ENCODE data around the gene CDC42EP5.

GRCh38 chr19:54434112-54434872 is 38.8 kb downstream of the CDC42EP5 start:
- TF ChIP-seq POLR2AphosphoS5 (IDR thresholded peaks at IDR 0.05; ENCODE audit: low read depth, low read length) (no peak), FOXJ3 (CRISPR knock-in tag; IDR thresholded peaks at IDR 0.05) (no peak), GATA2 (CRISPR knock-in tag; IDR thresholded peaks at IDR 0.05) (no peak), CTCF (IDR thresholded peaks at IDR 0.05) (no peak), FOXM1 (IDR thresholded peaks at IDR 0.05; ENCODE audit: low read depth) (no peak), RXRA (IDR thresholded peaks at IDR 0.05; ENCODE audit: borderline replicate concordance, low read depth) (no peak), SIN3A (IDR thresholded peaks at IDR 0.05; ENCODE audit: borderline replicate concordance, low read depth, low read length) (no peak), EP300 (IDR thresholded peaks at IDR 0.05; ENCODE audit: borderline replicate concordance in 1 of 2, low read depth in 1 of 2, low read length in 1 of 2) (no peak), TCF12 (IDR thresholded peaks at IDR 0.05) (no peak)
- TF ChIP-seq, protein P1, sequence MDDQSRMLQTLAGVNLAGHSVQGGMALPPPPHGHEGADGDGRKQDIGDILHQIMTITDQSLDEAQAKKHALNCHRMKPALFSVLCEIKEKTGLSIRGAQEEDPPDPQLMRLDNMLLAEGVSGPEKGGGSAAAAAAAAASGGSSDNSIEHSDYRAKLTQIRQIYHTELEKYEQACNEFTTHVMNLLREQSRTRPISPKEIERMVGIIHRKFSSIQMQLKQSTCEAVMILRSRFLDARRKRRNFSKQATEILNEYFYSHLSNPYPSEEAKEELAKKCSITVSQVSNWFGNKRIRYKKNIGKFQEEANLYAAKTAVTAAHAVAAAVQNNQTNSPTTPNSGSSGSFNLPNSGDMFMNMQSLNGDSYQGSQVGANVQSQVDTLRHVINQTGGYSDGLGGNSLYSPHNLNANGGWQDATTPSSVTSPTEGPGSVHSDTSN (IDR thresholded peaks at IDR 0.05): no peak
- TF ChIP-seq, protein P2, sequence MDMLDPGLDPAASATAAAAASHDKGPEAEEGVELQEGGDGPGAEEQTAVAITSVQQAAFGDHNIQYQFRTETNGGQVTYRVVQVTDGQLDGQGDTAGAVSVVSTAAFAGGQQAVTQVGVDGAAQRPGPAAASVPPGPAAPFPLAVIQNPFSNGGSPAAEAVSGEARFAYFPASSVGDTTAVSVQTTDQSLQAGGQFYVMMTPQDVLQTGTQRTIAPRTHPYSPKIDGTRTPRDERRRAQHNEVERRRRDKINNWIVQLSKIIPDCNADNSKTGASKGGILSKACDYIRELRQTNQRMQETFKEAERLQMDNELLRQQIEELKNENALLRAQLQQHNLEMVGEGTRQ (IDR thresholded peaks at IDR 0.05; ENCODE audit: borderline replicate concordance, low read depth, low read length): no peak
- TF ChIP-seq, protein P3, sequence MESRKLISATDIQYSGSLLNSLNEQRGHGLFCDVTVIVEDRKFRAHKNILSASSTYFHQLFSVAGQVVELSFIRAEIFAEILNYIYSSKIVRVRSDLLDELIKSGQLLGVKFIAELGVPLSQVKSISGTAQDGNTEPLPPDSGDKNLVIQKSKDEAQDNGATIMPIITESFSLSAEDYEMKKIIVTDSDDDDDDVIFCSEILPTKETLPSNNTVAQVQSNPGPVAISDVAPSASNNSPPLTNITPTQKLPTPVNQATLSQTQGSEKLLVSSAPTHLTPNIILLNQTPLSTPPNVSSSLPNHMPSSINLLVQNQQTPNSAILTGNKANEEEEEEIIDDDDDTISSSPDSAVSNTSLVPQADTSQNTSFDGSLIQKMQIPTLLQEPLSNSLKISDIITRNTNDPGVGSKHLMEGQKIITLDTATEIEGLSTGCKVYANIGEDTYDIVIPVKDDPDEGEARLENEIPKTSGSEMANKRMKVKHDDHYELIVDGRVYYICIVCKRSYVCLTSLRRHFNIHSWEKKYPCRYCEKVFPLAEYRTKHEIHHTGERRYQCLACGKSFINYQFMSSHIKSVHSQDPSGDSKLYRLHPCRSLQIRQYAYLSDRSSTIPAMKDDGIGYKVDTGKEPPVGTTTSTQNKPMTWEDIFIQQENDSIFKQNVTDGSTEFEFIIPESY (IDR thresholded peaks at IDR 0.05; ENCODE audit: borderline replicate concordance, low read depth): no peak
- TF ChIP-seq, protein P4, sequence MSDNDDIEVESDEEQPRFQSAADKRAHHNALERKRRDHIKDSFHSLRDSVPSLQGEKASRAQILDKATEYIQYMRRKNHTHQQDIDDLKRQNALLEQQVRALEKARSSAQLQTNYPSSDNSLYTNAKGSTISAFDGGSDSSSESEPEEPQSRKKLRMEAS (IDR thresholded peaks at IDR 0.05; ENCODE audit: low read depth): no peak
